Fibroblast of pulmonary artery (primary cell): ENCODE measurements around the gene UBTF.

Experiments used
- DNase-seq: peaks from one replicate; pipeline ENCODE4 v3.0.0-alpha.2; 2010; ENCODE audit warnings: low read depth
- H3K4me3 ChIP-seq: replicated peaks from 2 replicates; pipeline ENCODE4 v1.5.1; 2011; ENCODE audit warnings: low read depth, mild to moderate bottlenecking, control low read depth, low read length, moderate library complexity
- CTCF ChIP-seq: IDR thresholded peaks from 2 replicates; pipeline ENCODE4 v1.5.1; 2011; ENCODE audit warnings: mild to moderate bottlenecking, control low read depth, low read length, inconsistent platforms; ENCODE audit errors: missing control alignments

Gene UBTF

GRCh38 chr17:44204441-44204882, 15.0 kb downstream of the UBTF start:
- peak; percentile 46 for DNase-seq
- no peak overlapping the region for H3K4me3 ChIP-seq
- no peak for TF ChIP-seq CTCF

GRCh38 chr17:44203731-44204440, 15.6 kb downstream of the UBTF start:
- DNase-seq: peak; percentile 71
- no peak overlapping the region for H3K4me3 ChIP-seq
- peak; percentile 78 for TF ChIP-seq CTCF

- no peak for TF ChIP-seq CTCF
- no peak overlapping the region for H3K4me3 ChIP-seq
- no peak for DNase-seq
Measured at GRCh38 chr17:44202756-44203155, 16.7 kb downstream of the UBTF start.

DNA sequence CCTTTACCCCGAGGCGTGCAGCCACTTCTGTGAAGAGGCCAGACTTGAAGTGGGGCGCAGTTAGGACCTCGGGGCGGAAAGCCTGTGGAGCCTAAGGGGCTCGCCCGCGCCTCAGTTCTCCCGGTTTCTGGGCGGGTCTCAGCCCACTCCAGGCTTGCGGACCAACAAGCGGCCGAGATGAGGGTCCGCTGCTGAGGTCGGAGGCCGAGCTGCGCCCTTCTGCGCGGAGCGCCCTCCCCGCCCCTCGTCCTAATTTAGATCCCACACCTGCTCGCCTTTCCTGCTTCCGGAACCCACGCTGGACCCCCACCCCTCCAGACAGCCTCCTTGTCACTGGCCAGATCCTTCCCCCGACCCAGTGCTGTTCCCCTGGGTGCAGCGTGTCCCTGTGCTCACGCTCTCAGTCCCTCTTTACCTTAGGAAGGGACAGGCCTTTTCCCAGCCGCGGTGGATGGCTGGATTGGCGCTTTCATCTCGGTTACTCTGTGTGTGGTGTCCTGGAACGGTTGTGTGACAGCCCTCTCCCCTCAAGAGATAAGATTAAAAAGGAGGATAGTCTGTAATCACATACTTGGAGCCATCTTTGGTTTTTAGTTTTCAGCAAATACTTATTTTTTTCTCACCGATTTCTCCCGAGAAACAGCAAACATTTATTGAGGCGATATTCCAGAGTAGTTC, 18.9 kb downstream of the UBTF start:
- no peak for DNase-seq
- no peak for TF ChIP-seq CTCF
- H3K4me3 ChIP-seq: peak overlapping the region; percentile 68

DNA sequence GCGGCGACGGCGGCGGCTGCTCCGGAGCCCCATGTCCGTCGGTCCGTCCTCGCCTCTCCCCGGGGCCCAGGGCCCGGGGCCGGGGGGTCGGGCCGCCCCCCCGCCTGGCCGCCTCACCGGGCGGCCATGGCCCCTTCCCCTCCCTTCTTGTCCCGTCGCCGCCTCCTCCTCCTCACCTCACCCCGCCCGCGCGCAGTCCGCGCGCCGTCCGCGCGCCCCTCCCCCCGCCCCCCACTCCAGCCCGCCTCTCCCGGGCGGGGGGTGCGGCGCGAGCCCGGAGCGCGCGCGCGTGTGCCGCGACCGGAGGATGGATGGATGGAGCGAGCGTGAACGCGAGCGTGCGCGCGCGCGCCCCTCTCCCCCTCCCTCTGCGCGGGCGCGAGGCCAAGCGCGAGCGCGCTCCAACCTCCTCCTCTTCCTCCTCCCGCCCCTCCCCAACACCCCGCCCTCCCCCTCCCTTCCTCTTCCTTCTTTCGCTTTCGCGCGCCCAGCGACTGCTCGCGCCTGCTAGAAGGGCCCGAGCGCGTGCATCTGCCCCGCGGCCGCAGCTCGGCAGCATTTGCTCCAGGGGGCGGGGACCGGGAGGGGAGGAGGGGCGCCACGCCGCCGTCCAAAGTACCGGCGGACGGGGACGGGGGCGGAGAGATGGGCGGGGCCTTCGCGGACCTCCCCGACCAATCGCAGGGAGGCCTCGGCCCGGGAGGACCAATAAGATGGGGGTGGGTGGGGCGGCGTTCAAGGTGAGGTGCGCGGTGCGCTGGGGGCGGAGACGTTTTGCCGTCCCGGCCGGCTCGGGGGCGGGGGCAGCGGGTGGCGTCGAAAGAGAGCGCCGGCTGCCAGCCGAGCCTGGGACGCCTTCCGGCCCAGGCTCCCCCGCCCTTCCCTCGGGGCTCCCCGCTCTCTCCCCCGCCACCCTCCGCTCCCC, 19.7 kb downstream of the UBTF start, which contains the start of gene ATXN7L3:
Gene ATXN7L3, minus strand, starts transcription at position 332 of the 925 bp plus-strand sequence. CDS start 1,814 bp downstream, outside the sequence.
- H3K4me3 ChIP-seq: peak within 1 kb of the TSS; percentile 82
- DNase-seq: peak; percentile 98
- TF ChIP-seq CTCF: no peak

- TF ChIP-seq CTCF: no peak
- peak; percentile 53 for DNase-seq
Measured at GRCh38 chr17:44198721-44199552, 20.5 kb downstream of the UBTF start.

More at GRCh38 chr17:44198721-44199552, 20.5 kb downstream of the UBTF start:
- peak overlapping the region; percentile 82 for H3K4me3 ChIP-seq
